ENCODE data around the gene HSD17B1.

HSD17B1 gene

DNA sequence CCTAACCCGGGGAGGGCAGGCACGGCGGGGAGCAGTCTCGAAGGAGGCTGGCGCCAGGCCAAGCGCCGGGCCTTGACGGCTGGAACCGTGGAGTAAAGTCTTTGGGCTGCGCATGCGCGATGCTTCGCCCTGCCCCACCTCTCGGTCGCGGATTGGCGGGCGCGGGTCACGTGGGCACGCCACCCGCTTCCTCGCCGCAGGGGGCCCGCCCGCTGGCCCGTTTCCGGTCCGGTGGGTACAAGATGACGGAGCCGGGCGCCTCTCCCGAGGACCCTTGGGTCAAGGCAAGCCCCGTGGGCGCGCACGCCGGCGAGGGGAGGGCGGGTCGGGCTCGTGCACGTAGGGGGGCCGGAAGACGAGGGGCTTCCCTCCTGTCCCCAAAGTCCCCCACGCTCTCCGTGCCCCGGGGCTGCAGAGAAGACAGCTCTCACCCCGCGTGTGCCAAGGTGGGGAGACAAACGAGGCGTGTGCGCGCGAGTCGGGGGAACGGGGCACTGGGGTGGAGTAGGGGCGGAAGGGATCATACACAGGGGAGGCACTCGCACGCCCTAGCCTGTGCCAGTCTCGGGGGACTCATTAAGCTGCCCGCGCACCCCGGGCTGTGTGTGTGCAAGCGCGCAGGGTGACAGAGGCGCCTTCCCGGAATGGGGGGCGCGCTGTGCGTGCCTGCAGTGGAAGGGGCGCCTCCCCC is 14.3 kb downstream of the HSD17B1 start, which contains the start of gene MLX:
Gene MLX (plus strand): TSS at position 218 of the 691 bp plus-strand sequence. CDS start 25 bp downstream, at position 243.
- DNase-seq (ENCODE audit: low spot score) = peak; percentile 84

DNA sequence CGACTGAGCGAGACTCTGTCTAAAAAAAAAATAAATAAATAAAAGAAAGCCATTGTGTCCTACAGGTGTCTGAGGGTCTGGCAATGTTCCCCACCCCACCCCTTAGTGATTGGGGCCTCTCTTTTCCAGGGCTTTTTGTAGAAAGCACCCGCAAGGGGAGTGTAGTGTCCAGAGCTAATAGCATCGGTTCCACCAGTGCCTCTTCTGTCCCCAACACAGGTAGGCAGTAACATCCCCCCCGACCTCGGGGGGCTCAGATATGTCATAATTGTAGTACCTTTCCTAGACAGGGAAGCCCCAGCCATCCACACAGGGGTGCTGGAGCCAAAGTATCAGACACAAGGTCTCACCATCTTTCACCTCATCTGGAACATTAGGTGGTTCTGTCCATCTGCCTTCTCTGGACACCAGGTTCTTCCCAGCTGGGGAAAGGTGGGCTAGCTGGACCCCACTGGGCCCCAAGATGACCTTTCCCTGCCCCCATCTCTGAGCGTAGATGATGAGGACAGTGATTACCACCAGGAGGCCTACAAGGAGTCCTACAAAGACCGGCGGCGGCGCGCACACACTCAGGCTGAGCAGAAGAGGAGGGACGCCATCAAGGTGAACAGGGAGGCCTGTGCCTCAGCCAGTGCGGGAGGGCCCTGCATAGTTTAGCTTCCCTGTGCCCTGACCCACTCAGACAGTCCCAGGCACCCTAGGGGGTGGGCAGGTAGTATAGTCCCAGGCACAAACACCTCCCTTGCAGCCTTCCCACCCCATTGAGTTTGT is 15.8 kb downstream of the HSD17B1 start:
- no peak for DNase-seq (ENCODE audit: low spot score)

DNA sequence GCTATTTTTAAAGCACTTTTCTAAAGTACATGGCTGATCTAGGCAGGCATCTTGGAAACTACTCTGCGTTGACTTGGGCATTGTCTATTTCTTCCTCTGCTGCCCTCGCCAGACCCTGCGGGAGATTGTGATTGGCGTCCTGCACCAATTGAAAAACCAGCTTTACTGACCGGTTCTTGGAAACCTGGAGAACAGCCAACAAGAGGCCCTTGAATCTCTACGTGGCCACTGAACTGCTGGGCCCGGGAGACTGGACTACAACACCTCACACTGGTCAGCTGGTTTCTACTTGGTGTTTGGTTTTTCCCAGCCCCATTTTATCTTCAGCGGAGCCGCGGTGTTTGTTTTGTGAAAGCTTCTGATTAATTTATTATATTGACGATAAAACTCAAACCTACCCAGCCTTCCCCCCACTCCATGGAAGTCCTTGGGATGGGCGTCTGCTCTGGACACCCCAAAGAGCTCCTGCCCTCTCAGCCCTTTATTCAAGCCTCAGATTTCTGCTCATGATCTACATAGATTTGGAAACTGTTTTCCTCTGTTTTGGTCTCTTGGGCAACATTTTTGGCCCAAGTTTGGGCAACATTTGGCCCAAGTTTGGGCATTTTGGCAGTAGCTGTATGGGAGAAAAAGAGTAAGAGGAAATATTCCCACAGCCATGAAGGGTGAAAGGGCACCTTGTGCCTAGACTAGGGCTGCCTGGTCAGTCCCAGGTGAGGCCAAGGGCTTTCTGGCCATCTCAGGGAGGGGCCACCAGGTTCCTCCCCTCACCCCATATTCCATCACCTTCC is 18.9 kb downstream of the HSD17B1 start:
- DNase-seq (ENCODE audit: low spot score) = no peak

DNA sequence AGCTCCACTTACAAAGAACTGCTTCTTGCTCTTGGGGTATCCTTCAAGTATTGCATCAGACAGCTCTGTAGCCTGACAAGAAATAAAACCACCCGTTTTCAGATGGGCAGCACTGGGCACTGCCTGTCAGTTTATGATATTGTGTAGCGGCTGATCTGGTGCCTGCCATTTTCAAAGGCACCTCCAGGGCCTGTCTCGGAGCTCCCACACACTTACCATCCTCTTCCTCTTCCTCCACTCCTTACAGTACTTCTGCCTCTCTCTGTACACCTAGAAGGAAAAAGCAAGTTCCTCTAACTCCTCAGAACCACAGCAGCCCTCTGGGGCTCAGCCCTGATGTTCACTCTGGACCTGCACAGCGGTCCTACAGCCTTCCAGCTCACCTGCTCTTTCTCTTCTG is 20.4 kb downstream of the HSD17B1 start:
- no peak for DNase-seq (ENCODE audit: low spot score)

DNA sequence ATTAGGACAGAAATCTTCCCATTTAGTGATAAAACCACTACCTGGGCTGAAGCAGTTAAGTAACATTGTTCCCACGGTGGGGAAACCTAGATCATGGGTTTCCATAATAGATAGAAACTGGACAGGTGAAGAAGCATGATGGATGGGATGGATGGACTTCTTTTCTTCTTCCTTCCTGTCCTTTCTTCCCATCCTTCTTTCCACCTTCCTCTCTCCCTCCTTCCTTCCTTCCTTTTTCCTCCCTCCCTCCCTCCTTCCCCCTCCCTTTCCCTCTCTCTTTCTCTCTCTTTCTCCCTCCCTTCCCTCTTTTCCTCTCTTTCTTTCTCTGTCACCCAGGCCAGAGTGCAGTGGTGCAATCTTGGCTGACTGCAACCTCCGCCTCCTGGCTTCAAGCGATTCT is 21.7 kb downstream of the HSD17B1 start:
- no peak for DNase-seq (ENCODE audit: low spot score)

DNA sequence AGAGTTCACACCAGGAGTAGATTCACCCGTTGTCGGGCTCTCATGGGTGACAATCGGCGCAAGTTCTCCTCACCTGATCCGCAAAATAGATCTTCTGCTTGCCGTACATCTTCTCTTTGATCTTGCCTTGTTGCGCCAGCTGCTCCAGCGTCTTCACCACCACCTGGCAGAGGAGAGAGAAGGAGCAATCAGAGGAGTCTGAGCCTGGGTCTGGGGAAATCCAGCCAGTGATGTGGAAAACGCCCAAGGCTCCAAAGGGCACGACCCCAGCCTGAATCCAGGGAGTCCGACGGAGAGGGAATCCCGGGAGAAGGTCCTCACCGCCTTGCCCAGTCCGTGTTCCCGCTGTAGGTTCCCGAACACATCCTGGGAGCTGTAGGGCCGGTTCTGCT is 24.4 kb downstream of the HSD17B1 start:
- DNase-seq (ENCODE audit: low spot score) = no peak

DNA sequence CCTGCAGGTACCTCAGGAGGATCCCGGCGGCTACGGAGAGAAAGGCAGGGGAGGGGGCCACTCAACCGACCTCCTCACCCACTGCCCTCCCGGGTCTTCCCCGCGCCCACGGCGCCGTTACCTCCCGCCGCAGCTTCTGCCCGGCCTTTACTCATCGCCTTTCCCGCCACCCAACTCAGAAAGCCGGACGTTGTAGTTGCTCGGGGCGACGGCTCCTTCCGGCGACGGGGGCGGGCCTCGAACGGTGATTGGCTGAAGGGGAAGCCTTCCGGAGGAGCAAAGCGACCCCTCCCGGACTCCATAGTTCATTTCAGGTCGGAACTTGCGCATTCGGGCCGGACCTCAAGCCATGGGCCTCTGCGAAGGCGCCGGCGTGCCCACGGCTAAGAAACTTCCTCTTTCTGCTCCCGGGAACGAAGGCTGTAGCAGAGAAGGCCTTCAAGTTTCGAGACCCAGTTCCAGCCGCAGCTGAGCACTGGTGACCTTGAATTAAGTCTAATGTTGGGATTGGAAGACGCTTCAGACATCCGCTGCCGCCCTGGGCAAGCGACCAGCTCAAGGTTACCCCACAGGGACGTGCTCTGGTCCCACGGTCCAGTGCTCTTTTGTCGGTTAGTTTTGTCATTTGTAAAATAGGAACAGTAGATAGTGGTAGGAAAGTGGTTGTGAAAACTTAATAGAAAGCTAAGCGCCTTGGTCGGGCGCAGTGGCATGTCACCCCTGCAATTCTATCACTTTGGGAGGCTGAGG is 25.0 kb downstream of the HSD17B1 start, which contains the start of gene PSMC3IP:
Gene PSMC3IP (minus strand): TSS at position 198 of the 750 bp plus-strand sequence. CDS start 43 bp downstream, at position 155.
- DNase-seq (ENCODE audit: low spot score) = peak; percentile 95

DNA sequence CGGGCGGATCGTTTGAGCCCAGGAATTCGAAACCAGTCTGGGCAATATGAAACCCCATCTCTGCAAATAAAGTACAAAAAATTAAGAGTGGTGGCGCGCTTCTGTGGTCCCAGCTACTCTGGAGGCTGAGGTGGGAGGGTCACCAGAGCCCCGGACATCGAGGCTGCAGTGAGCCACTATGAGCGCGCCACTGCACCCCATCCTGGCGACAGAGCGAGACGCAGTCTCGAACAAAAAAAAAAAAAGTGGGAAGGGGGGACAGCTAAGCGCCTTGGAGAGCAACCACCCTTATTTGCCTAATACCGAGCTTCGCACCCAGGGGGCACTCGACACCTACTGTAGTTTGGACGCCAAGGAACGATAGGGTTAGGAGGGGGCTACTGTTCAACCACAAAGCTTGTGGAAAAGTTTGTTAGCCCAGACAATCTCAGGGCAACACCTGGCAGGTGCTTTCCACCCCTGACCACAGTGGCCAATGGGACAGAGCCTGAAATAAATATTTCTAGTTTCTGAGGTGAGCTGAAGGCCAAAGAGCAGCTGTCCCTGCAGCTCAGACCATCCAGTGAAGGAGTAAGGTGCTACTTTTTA is 25.7 kb downstream of the HSD17B1 start:
- peak; percentile 76 for DNase-seq (ENCODE audit: low spot score)

DNA sequence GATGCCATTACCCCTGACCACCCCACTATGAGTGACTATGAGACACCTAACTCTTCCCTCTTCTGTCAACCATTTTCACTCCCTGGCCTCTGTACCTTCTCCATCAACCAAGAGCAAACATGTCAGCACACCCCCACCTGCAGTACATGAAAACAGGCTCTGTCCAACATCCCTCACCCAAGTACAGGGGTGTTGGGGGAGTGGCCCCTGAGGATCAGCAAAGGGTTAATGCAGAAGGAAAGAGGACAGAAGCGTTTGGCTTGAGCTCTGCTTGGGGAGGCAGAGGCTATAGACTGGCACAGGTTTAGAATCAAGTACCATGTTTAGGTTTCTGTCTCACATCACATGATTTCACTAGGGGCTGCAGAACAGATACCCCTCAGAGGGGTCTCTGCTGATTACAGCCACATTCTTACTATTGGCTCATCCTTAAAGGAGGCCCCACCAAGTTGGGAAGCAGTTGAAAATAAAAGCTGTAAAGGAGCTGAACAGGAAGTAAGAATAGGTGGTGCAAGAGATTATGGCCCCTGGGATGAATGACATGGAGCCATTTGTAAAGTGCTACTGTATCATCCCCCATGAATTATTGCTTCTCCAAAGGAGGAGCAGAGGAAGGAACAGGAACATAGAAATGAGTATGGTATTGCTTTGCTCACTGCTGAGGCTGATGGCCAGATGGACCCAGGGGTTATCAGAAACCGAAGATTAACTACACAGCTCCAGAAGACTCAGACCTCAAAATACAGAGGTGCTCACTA is 27.2 kb downstream of the HSD17B1 start:
- no peak for DNase-seq (ENCODE audit: low spot score)

DNA sequence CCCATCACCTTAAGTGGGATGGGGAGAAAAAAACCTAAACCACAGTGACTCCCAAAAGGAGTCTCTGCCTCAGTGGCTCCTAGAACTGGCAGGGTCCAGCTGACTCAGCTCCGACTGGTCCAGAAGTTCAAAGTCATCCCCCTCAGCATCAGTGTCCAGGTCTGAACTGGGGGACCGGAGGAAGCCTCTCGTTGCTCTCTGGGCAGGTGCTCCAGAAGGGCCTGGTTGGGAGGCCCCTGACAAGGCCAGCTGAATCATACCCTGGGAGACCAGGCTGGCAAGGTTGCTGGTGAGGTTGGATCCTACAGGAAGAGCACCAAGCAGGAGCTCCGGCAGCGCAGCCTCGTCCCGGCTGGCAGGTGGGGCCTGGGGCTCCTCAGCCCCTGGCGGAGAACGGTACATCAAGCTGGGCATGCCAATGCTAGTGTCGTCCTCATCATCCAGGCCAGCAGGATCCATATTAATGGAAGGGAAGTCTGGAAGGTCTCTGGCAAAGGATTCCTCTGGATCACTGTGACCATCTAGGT is 29.1 kb downstream of the HSD17B1 start:
- DNase-seq (ENCODE audit: low spot score) = no peak

DNA sequence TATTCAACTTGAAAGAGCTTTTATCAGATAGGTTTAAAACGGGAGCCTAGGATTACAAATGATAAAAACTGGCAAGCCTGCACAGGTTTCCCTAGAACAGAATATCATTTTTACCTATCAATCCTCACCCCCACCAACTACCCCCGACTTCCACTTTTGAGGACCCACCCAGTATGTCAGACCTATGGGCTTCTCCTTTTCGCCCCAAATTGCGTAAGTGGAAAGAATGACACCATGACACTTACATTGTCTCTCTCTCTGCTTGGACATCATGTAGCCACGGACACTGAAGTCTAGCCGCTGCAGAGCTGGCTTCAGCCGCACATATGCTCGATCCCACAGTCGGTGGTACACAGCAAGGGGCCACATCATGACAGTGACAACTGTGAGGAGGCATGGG is 32.2 kb downstream of the HSD17B1 start:
- DNase-seq (ENCODE audit: low spot score) = no peak

DNA sequence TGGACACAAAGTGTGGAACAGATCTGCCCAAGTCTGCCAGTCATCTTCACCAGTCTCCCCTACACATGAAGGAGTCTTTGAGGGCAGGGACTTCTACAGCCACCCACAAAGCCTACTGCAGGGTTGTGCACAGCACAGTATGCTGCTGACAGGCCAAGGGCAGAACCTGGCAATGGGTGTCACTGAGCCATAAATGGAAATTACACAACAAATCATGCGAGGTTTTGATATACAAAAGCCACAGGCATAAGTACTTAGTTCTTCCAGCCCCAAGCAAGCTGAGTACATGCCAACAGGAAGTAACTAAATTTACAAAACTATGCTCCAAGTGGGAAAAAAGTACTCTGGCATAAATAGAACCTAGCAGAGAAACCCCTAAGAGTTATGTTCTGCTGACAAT is 32.6 kb downstream of the HSD17B1 start:
- no peak for DNase-seq (ENCODE audit: low spot score)

DNA sequence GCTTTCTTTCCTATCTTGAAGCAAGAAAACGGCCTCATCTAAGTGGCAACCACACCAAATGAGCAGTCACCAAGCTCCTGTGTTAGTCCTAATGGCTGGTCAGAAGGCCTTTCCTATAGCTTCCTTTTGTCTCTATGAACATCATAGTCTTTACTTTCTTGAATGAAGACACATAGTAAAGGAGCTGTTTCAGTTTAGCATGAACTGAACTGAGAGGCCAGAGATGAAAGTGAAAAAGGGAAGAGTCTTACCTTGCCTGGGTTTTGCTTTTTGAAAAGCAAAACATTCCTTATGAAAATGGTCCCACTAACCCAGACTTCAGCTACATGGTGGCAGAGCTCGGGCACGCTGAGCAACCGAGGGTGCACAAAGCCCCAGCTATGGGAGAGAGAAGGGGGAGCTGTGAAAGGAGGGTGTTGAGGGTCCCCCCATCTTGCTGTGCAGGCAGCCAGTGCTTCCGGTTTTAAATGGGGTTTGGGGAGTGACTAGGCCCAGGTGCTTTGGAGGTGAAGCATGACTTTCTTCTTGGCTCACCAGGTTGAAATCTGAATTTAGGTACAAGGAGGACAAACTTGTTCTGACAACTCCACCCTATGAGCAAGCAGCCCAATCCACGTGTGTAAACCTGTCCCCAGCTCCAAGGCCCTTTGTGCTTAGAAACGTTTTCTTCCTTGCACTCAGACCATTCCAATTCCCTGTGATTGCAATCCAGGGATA is 33.9 kb downstream of the HSD17B1 start:
- DNase-seq (ENCODE audit: low spot score) = no peak

DNA sequence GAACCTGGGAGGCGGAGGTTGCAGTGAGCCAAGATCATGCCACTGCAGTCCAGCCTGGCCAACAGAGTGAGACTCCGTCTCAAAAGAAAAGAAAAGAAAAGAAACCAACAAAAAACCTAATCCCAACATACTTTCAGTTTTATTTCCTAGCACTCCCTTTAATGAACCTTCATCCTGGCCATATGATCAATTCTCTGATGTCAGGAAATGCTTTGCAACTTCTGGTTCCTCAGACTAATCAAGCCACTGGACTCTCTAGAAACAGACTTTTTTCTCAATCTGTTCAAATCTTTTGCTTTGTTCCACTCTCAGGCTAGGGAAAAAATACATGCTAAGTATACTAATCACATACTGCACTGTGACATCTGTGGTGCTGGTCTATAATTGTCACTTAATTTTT is 38.2 kb downstream of the HSD17B1 start:
- no peak for DNase-seq (ENCODE audit: low spot score)

DNA sequence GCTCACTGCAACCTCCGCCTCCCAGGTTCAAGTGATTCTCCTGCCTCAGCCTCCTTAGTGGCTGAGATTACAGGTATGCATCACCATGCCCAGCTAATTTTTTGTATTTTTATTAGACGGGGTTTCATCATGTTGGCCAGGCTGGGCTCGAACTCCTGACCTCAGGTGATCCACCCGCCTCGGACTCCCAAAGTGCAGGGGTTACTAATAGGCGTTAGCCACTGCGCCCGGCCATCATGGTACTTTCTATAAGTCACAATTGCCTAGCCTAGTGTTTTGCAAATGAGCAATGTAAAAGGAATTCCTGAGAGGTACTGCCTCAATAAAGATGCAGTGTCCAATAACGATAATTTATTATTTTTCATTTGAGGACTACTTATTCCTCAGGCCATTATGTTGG is 38.7 kb downstream of the HSD17B1 start:
- DNase-seq (ENCODE audit: low spot score) = no peak

DNA sequence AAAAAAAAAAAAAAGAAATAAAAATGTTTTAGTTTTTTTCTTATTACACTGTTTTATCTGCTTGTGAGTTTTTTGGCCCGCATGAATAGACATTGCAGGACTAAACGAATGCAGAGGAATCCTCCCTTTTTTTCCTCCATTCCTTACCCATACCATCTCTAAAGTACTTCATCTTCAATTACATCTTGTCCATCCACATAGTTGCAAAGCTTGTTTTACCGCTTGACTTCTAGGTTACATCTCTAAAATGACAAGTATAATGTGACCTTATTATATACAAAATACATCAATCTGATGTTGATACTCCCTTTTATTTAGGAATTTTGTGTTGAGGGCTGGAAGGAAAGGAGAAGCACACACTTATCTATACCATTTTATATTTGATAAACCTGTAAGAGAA is 43.7 kb downstream of the HSD17B1 start:
- DNase-seq (ENCODE audit: low spot score) = no peak

DNA sequence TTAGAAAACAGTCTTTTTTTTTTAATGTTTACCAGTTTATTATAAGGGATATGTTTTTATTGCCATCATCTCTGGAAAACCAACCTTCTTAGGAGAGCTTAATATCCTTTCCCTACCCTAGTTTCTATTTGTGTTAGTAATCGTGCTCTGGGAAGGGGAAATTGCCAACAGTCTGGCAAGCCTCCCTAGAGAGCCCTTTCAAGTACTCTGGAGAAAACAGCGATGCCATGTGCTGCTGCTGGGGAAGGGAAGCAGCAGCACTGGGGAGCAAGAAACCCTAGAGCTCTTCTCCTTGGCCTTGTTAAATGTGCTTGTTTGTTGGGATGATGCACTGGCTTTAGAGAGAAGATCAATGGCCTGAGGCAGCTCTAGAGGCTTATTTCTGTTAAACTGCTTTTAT is 46.2 kb downstream of the HSD17B1 start:
- DNase-seq (ENCODE audit: low spot score) = no peak

DNA sequence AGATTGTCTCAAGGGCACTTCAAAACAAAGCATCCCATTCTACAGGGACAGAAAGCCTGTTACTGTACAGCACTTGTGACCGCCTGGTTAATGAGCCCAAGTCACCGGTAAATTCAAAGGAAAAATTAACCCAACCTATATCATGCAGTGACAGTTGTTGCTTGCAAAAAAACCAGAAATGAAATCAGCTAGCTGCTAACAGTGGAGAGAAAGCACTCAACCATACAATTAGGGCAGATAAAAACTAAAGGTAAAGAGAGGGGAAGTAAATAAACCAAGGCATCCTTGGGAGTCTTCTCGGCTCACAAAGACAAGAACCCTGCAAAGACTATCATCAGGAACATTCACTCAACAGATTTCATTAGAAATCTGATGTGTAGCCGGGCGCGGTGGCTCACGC is 50.6 kb downstream of the HSD17B1 start:
- no peak for DNase-seq (ENCODE audit: low spot score)

Measured in cerebellar cortex (tissue), 1 donor.